Measurements from ENCODE around the gene FNDC11.

Gene FNDC11

DNA sequence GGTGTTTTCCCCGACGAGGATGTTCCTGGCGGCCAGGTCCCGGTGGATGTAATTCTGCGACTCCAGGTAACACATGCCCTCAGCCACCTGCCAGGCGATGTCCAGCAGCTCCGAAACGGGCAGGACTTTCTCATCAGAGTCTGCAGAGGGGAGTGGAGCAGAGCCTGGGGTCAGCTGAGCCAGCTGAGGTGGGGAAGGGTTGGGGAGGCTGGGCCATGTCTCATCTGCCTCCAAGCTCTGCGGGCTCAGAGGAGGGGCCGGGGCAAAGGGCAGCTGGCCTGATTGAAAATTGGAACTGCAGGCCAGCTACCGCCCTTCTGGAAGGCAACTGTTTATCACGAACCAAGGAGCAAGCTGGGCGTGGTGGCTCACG lies 23.2 kb upstream of the FNDC11 start:
- TF ChIP-seq FOXP2 (optimal IDR thresholded peaks at IDR 0.05; ENCODE audit: borderline replicate concordance, extremely low read depth, extremely low read length, insufficient read depth) (no peak), SIN3A (IDR thresholded peaks at IDR 0.05; ENCODE audit: borderline replicate concordance, insufficient read depth, low read length) (no peak), POLR2AphosphoS5 (IDR thresholded peaks at IDR 0.05; ENCODE audit: low read depth, low read length) (no peak), TAF1 (IDR thresholded peaks at IDR 0.05; ENCODE audit: borderline replicate concordance, insufficient read depth, low read length) (no peak)
- TF ChIP-seq, protein P1, sequence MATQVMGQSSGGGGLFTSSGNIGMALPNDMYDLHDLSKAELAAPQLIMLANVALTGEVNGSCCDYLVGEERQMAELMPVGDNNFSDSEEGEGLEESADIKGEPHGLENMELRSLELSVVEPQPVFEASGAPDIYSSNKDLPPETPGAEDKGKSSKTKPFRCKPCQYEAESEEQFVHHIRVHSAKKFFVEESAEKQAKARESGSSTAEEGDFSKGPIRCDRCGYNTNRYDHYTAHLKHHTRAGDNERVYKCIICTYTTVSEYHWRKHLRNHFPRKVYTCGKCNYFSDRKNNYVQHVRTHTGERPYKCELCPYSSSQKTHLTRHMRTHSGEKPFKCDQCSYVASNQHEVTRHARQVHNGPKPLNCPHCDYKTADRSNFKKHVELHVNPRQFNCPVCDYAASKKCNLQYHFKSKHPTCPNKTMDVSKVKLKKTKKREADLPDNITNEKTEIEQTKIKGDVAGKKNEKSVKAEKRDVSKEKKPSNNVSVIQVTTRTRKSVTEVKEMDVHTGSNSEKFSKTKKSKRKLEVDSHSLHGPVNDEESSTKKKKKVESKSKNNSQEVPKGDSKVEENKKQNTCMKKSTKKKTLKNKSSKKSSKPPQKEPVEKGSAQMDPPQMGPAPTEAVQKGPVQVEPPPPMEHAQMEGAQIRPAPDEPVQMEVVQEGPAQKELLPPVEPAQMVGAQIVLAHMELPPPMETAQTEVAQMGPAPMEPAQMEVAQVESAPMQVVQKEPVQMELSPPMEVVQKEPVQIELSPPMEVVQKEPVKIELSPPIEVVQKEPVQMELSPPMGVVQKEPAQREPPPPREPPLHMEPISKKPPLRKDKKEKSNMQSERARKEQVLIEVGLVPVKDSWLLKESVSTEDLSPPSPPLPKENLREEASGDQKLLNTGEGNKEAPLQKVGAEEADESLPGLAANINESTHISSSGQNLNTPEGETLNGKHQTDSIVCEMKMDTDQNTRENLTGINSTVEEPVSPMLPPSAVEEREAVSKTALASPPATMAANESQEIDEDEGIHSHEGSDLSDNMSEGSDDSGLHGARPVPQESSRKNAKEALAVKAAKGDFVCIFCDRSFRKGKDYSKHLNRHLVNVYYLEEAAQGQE (IDR thresholded peaks at IDR 0.05; ENCODE audit: insufficient read depth in 1 of 2, low read depth in 2 of 2, low read length in 2 of 2): no peak

DNA sequence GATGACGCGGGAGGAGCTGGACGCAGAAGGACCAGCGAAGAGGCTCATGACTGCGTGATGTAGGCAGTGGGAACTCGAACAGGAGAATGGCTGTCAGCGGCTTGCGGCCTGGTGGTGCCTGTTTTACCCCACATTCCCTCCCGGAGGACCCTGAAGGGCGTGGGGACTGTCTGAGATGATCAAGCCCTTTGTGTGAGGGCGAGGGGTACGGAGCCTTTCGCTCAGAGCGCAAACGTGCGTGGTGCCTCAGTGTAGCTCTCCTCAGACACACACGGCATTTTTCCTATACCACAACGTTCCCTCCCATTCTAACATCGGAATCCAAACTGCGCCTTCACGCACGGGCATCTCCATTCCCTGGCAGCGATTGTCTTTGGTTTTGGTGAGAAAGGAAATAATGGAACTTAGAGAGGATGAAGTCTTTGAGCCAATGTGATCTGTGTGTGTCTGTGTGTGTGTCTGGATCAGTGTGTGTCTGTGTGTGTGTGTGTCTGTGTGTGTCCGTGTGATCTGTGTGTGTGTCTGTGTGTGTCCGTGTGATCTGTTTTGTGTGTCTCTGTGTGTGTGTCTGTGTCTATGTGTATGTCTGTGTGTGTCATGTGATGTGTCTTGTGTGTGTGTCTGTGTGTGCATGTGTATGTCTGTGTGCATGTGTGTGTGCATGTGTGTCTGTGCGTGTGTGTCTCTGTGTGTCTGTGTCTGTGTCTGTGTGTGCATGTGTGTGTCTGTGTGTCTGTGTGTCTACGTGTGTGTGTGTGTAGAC lies 22.1 kb upstream of the FNDC11 start:
- TF ChIP-seq POLR2AphosphoS5 (IDR thresholded peaks at IDR 0.05; ENCODE audit: low read depth, low read length) (no peak), TAF1 (IDR thresholded peaks at IDR 0.05; ENCODE audit: borderline replicate concordance, insufficient read depth, low read length) (no peak), SIN3A (IDR thresholded peaks at IDR 0.05; ENCODE audit: borderline replicate concordance, insufficient read depth, low read length) (no peak), FOXP2 (optimal IDR thresholded peaks at IDR 0.05; ENCODE audit: borderline replicate concordance, extremely low read depth, extremely low read length, insufficient read depth) (no peak)
- TF ChIP-seq, protein P1 (IDR thresholded peaks at IDR 0.05; ENCODE audit: insufficient read depth in 1 of 2, low read depth in 2 of 2, low read length in 2 of 2): no peak

DNA sequence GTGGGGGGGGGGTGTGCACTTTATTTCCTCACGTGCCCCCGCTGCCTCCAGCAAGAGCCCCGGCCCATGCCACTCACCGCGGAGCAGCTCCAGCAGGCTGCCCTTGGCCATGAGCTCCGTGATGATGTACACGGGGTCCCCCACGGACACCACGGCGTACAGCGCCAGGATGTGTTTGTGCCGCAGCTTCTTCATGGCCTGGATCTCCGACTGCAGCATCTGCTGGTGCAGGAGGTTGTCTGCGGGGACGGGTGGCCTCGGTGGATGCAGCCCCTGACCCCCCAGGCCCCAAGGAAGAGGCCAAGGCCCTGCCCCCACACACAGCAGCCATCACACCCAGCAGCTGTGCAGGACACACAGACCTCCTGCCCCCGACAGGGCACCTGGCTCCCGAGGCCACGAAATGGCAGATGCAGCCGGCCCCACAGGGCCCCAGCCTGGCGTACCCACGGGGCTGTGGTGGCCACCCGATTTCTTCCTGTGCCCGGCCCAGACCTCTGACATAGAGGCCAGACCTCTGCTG lies 21.4 kb upstream of the FNDC11 start:
- no peak for TF ChIP-seq SIN3A (IDR thresholded peaks at IDR 0.05; ENCODE audit: borderline replicate concordance, insufficient read depth, low read length)
- TF ChIP-seq POLR2AphosphoS5 (IDR thresholded peaks at IDR 0.05; ENCODE audit: low read depth, low read length): no peak
- TF ChIP-seq FOXP2 (optimal IDR thresholded peaks at IDR 0.05; ENCODE audit: borderline replicate concordance, extremely low read depth, extremely low read length, insufficient read depth): no peak
- TF ChIP-seq TAF1 (IDR thresholded peaks at IDR 0.05; ENCODE audit: borderline replicate concordance, insufficient read depth, low read length): no peak
- TF ChIP-seq, protein P1 (IDR thresholded peaks at IDR 0.05; ENCODE audit: insufficient read depth in 1 of 2, low read depth in 2 of 2, low read length in 2 of 2): no peak

DNA sequence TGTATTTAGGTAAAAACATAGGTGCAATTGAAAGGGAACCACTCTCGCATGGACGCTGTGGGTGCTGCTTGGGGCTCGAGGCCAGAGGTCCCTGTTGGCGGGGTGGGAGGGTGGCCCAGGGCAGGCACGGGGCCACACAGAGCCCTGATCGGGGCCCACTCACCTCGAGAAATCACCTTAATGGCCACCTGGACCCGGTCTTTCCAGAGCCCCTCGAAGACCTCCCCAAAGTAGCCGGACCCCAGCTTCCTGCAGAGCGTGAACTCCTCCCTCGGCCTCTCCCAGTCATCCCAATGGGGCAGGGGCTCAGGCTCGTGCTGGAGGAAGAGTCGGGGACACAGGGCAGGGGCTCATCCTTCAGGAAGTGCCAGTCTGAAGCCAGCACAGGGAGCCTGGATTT lies 20.6 kb upstream of the FNDC11 start:
- TF ChIP-seq TAF1 (IDR thresholded peaks at IDR 0.05; ENCODE audit: borderline replicate concordance, insufficient read depth, low read length) (no peak), SIN3A (IDR thresholded peaks at IDR 0.05; ENCODE audit: borderline replicate concordance, insufficient read depth, low read length) (no peak), POLR2AphosphoS5 (IDR thresholded peaks at IDR 0.05; ENCODE audit: low read depth, low read length) (no peak)
- TF ChIP-seq, protein P1 (IDR thresholded peaks at IDR 0.05; ENCODE audit: insufficient read depth in 1 of 2, low read depth in 2 of 2, low read length in 2 of 2): no peak

Data from PFSK-1 (cell line).